ENCODE data around the gene MAP3K13.
"Not testable (repeated sequence)": the region's sequence is repeated elsewhere in the genome, so short reads cannot be mapped to it uniquely, and the experiment has no call there.

The MAP3K13 gene

GRCh38 chr3:185365291-185366073 lies 2.5 kb downstream of the MAP3K13 start:
- H3K79me2 ChIP-seq (ENCODE audit: control insufficient read depth, low read length), result no peaks in the 10 kb centered on the region

GRCh38 chr3:185366074-185366335 lies 3.1 kb downstream of the MAP3K13 start:
- H3K9me2 ChIP-seq (replicated peaks; ENCODE audit: control insufficient read depth, low read length), result no peaks in the 10 kb centered on the region
- H3K4me1 ChIP-seq (ENCODE audit: control insufficient read depth, low read length), result 0 out of 2 replicates have a peak, but pooled peaks cover 3% of the 10 kb centered on the region
- peaks cover 28% of the 10 kb centered on the region for H3K27me3 ChIP-seq (ENCODE audit: control insufficient read depth, low read length)
- no peak overlapping the region for H3K4me3 ChIP-seq (ENCODE audit: low read length)
- no peaks in the 10 kb centered on the region for H4K20me1 ChIP-seq (ENCODE audit: control insufficient read depth, insufficient read depth, low read depth, low read length)
- no peaks in the 10 kb centered on the region for H3F3A ChIP-seq (ENCODE audit: control insufficient read depth, insufficient read depth)
- no peaks in the 10 kb centered on the region for H3K79me2 ChIP-seq (ENCODE audit: control insufficient read depth, low read length)
- no peak overlapping the region for H3K27ac ChIP-seq (ENCODE audit: low read depth, low read length)
- TF ChIP-seq EZH2phosphoT487 (IDR thresholded peaks at IDR 0.05; ENCODE audit: borderline replicate concordance, low read length) (no peak), CTCF (IDR thresholded peaks at IDR 0.05; ENCODE audit: low read depth, low read length, poor library complexity, severe bottlenecking) (no peak)
- no peaks in the 10 kb centered on the region for H3K9me3 ChIP-seq (ENCODE audit: control insufficient read depth, insufficient read depth, low read length)
- no peaks in the 10 kb centered on the region for H3K36me3 ChIP-seq (ENCODE audit: control insufficient read depth, low read length)
- H3K4me2 ChIP-seq (ENCODE audit: low read length), result no peak overlapping the region

More at GRCh38 chr3:185365291-185366073, 2.5 kb downstream of the MAP3K13 start:
- 0 out of 2 replicates have a peak, but pooled peaks cover 3% of the 10 kb centered on the region for H3K4me1 ChIP-seq (ENCODE audit: control insufficient read depth, low read length)
- H3K4me2 ChIP-seq (ENCODE audit: low read length), result no peak overlapping the region
- H3K4me3 ChIP-seq (ENCODE audit: low read length), result no peak overlapping the region
- H4K20me1 ChIP-seq (ENCODE audit: control insufficient read depth, insufficient read depth, low read depth, low read length), result no peaks in the 10 kb centered on the region
- TF ChIP-seq CTCF (IDR thresholded peaks at IDR 0.05; ENCODE audit: low read depth, low read length, poor library complexity, severe bottlenecking), result no peak
- TF ChIP-seq EZH2phosphoT487 (IDR thresholded peaks at IDR 0.05; ENCODE audit: borderline replicate concordance, low read length), result no peak
- no peaks in the 10 kb centered on the region for H3K36me3 ChIP-seq (ENCODE audit: control insufficient read depth, low read length)
- no peaks in the 10 kb centered on the region for H3K9me3 ChIP-seq (ENCODE audit: control insufficient read depth, insufficient read depth, low read length)
- H3K9me2 ChIP-seq (replicated peaks; ENCODE audit: control insufficient read depth, low read length), result no peaks in the 10 kb centered on the region
- H3K27ac ChIP-seq (ENCODE audit: low read depth, low read length), result no peak overlapping the region
- H3K27me3 ChIP-seq (ENCODE audit: control insufficient read depth, low read length), result peaks cover 28% of the 10 kb centered on the region
- no peaks in the 10 kb centered on the region for H3F3A ChIP-seq (ENCODE audit: control insufficient read depth, insufficient read depth)

- TF ChIP-seq CTCF (IDR thresholded peaks at IDR 0.05; ENCODE audit: low read depth, low read length, poor library complexity, severe bottlenecking) (no peak), EZH2phosphoT487 (IDR thresholded peaks at IDR 0.05; ENCODE audit: borderline replicate concordance, low read length) (no peak)
- Histone ChIP-seq H3K36me3 (ENCODE audit: control insufficient read depth, low read length) (no peaks in the 10 kb centered on the region), H3K27ac (ENCODE audit: low read depth, low read length) (no peak overlapping the region), H3K9me3 (ENCODE audit: control insufficient read depth, insufficient read depth, low read length) (no peaks in the 10 kb centered on the region), H3K4me2 (ENCODE audit: low read length) (no peak overlapping the region), H3K27me3 (ENCODE audit: control insufficient read depth, low read length) (peaks cover 29% of the 10 kb centered on the region), H3K4me3 (ENCODE audit: low read length) (no peak overlapping the region), H3K4me1 (ENCODE audit: control insufficient read depth, low read length) (0 out of 2 replicates have a peak, but pooled peaks cover 3% of the 10 kb centered on the region), H4K20me1 (ENCODE audit: control insufficient read depth, insufficient read depth, low read depth, low read length) (no peaks in the 10 kb centered on the region), H3K79me2 (ENCODE audit: control insufficient read depth, low read length) (no peaks in the 10 kb centered on the region), H3K9me2 (replicated peaks; ENCODE audit: control insufficient read depth, low read length) (no peaks in the 10 kb centered on the region), H3F3A (ENCODE audit: control insufficient read depth, insufficient read depth) (no peaks in the 10 kb centered on the region)
These were observed 4.0 kb downstream of the MAP3K13 start for GRCh38 chr3:185366913-185367312.

GRCh38 chr3:185370349-185370748 lies 7.4 kb downstream of the MAP3K13 start:
- H3K4me1 ChIP-seq (ENCODE audit: control insufficient read depth, low read length); H4K20me1 ChIP-seq (ENCODE audit: control insufficient read depth, insufficient read depth, low read depth, low read length); H3K4me3 ChIP-seq (ENCODE audit: low read length); H3F3A ChIP-seq (ENCODE audit: control insufficient read depth, insufficient read depth); H3K36me3 ChIP-seq (ENCODE audit: control insufficient read depth, low read length); H3K9me2 ChIP-seq (replicated peaks; ENCODE audit: control insufficient read depth, low read length); H3K4me2 ChIP-seq (ENCODE audit: low read length); H3K9me3 ChIP-seq (ENCODE audit: control insufficient read depth, insufficient read depth, low read length); H3K27ac ChIP-seq (ENCODE audit: low read depth, low read length); H3K79me2 ChIP-seq (ENCODE audit: control insufficient read depth, low read length): not testable (repeated sequence)
- peaks cover 11% of the 10 kb centered on the region for H3K27me3 ChIP-seq (ENCODE audit: control insufficient read depth, low read length)

Measured in DOHH2 (cell line).